GM12872 (cell line): ENCODE results near the gene CDH26.

Experiments
- CTCF ChIP-seq: IDR thresholded peaks from 3 replicates; pipeline ENCODE4 v1.5.1; 2011; ENCODE audit warnings: low read depth, mild to moderate bottlenecking, low read length, moderate library complexity; ENCODE audit not compliant: insufficient read depth

Gene CDH26

GRCh38 chr20:60031107-60031506, 72.9 kb downstream of the CDH26 start:
- no peak for TF ChIP-seq CTCF

DNA sequence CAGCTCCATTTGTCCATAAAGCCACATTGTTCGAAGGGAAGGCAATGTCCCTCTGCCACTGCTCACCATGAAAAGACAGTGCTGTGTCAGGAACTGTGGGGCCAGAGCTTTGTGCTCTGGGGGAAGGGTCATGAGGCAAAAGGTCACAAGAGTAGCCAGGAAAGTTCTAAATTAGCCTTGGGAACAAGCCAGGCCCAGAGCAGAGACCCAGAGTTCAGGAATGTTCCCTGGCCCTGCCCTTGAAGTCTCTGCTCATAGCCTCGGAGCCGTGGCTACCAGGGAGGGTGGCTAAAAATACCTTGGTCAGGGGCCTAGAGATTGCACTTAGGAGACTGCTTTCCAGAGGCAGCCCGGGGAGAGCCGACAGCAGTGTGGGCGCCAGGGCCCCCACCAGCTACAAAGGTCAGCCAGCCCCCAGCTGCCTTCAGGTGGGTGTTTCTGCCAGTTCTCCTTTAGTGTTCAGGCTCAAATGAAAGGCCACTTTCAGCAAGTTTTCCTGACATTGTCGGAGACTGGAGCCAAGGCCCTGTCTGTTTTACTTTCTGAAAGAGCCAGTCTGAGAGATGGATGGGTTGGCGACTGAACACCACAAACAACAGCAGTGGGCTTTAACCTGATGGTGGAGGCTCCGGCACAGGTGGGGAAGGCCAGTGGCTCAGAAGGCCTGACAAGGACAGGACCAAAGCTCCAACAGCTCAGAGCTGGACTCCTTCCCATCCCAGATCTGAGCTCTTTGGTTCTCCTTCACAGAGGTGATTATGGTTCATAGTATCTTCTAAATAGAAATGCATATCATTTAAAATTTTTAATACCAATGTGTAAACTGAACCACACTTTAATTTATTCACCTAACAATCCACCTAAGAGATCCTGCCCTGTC, 76.2 kb downstream of the CDH26 start:
- TF ChIP-seq CTCF: no peak

- TF ChIP-seq CTCF: no peak
These were observed 77.3 kb downstream of the CDH26 start for GRCh38 chr20:60035486-60035885.

DNA sequence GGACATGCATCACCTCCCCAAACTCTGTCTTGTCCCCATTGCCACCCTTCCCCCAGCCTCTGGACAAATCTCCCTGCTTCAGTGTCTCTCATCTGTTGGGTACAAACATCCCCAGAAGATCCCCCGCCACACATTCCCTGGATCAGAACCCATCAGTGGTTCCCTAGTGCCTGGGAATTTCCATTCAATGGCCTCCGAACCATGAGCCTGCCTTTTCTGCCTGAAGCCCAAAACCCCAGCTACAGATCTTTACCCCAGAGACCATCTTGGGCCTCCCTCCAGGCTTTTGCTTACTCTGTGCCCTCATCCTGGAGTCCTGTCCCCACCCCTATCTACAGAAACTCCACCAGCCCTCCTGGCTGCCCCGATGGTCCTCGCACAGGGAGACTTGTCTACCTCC, 78.1 kb downstream of the CDH26 start:
- no peak for TF ChIP-seq CTCF

DNA sequence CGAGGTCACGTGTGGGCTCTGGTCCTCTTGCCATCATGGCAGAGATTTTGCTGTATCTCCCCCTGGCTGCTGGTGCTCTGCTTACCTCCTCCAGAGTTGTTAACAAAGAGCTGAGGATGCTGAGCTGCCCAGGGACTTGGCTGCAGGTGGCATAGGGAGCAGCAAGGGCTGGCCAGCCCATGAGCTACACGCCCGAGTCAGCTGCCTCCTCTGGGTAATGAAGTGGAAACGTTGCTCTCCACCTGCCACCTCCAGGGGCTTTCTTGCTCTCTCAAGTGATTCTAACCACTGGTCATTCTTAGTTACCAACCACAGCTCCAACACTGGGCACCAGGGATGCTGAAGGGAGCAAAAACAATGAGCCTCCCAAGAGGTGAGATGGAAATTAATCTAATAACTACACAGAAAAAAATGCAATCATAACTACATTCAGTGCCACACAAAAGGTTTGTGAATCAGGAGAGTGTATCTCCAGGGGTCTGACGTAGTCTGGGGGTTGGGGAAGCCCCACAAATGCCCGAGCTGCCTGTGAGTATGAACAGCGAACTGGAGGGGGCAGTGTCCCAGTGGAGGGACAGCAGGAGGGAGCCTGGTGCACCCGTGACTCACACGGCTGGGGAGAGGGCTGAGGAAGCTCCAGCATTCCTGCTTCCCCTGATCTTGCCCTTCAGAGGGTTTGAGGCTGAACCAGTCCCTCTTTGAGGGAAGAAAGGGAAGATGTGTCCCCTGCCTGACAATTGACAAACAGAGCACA, 78.7 kb downstream of the CDH26 start:
- TF ChIP-seq CTCF: no peak

DNA sequence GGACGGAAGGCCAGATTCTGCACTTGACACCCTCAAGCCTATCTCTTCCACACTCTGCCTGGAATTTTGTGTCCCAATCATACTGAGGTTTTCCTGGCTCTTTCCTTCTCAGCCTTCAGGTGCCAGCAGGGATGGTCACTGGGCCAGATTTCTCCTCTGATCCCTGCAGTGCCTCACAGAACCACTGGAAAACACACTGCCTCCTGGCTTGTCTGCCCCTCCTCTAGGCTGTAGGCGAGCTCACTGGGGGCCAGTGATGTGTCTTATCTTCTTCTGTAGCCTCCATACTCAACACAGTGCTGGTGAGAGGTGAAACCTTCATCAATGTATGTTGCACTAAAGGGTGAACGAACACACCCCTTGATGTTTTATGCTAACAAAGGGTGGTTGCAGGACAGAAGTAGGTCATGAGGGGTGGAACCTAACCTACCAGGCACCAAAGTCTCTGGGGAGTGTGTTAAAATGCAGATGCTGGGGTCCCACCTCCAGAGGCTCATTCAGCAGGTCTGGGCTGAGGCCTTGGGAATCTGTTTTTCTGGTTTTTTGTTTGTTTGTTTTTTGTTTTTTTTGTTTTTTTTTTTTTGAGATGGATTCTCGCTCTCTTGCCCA, 80.3 kb downstream of the CDH26 start:
- TF ChIP-seq CTCF: no peak

GRCh38 chr20:60039526-60039925, 81.3 kb downstream of the CDH26 start:
- no peak for TF ChIP-seq CTCF
